ENCODE measurements around the gene PCDH1. TPM values are rescaled to one million over a fixed set of nuclear protein-coding genes. Genes with fewer than 3 reads are reported as not detected.

Gene PCDH1
- total and polyA plus RNA-seq, 2 donors (not counting 3 experiments of a cell fraction or from before 2014, with no cell fraction given): 113 to 136 TPM

DNA sequence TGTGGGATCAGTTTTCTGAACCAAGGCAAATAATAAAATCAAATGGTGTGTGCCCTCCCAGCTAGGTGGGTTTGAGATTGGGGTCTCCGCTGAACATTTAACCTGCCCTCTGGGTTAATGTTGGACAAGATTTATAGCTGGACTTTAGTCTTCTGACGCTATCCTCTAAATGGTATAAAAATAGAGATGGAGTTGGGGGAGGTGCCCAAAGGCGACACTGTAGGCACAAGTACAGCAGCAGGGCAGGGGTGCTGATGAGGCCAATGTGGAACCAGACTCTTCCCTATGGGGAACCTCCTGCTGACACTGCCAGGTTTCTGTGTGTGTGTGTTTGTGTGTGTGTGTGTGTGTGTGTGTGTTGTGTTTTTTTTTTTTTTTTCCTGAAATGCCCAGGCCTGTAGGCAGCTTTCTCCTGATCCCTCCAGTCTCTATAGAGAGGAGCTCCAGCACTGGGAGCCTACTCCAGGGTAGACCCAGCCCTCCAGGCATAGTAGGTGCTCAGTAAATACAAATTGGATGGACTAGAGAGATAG, 37.9 kb downstream of the PCDH1 start:
- H3K36me3 ChIP-seq (ENCODE audit: control insufficient read depth in 2 of 2, extremely low read depth in 1 of 2, insufficient read depth in 2 of 2, low read length in 2 of 2): no peaks in the 10 kb centered on the region
- no peak overlapping the region for H3K4me3 ChIP-seq (replicated peaks in 1 of 3; ENCODE audit: insufficient read depth in 1 of 3, low read depth in 1 of 3, low read length in 3 of 3)
- H3K27me3 ChIP-seq (ENCODE audit: control insufficient read depth in 2 of 2, insufficient read depth in 2 of 2, low read length in 2 of 2): no peaks in the 10 kb centered on the region
- DNase-seq (ENCODE audit: low read depth, low spot score) (no peak), FAIRE-seq (no peak)
- no peak overlapping the region for H2AFZ ChIP-seq (ENCODE audit: low read depth, low read length)
- no peak overlapping the region for H3K4me2 ChIP-seq (ENCODE audit: insufficient read depth, low read length)
- H4K20me1 ChIP-seq (replicated peaks; ENCODE audit: control insufficient read depth, extremely low read depth, insufficient read depth, low read length): no peaks in the 10 kb centered on the region
- H3K4me1 ChIP-seq (ENCODE audit: control insufficient read depth, extremely low read depth, insufficient read depth, low read length): peaks cover 76% of the 10 kb centered on the region
- POLR2A ChIA-PET: no interaction called here
- dilution Hi-C loops (cut with MboI; ENCODE audit: extremely low pct_ligation_motif_present, low sequenced_read_pairs) (no loop called here), intact Hi-C loops (cut with micrococcal nuclease) (no loop called here)
- no peak overlapping the region for H3K27ac ChIP-seq (ENCODE audit: insufficient read depth, low read depth, low read length)
- no peak overlapping the region for H3K9ac ChIP-seq (replicated peaks; ENCODE audit: extremely low read depth, insufficient read depth, low read length)
- CTCF ChIA-PET: interaction anchor here (1.1 to 2.1 kb wide), 7 partner anchors 9 to 148 kb away, joined by 3 to 13 read pairs (median 5); partner anchors contain the start of gene PCDH1
- no peaks in the 10 kb centered on the region for H3K79me2 ChIP-seq (ENCODE audit: control insufficient read depth, insufficient read depth, low read length)
- no peak for TF ChIP-seq EZH2 (IDR thresholded peaks at IDR 0.05; ENCODE audit: borderline replicate concordance, low read depth, low read length, severe bottlenecking)
- no peak for TF ChIP-seq FOS (IDR thresholded peaks at IDR 0.05; ENCODE audit: borderline replicate concordance, insufficient read depth, low read length)
- no peak for TF ChIP-seq GATA2 (IDR thresholded peaks at IDR 0.05; ENCODE audit: insufficient read depth, insufficient read length, low read depth, low read length)
- no peak for TF ChIP-seq JUN (IDR thresholded peaks at IDR 0.05; ENCODE audit: borderline replicate concordance, insufficient read depth, insufficient read length, low read depth)
- H3K9me1 ChIP-seq (replicated peaks; ENCODE audit: control insufficient read depth, extremely low read depth, insufficient read depth, low read length): no peaks in the 10 kb centered on the region
- H3K9me3 ChIP-seq (replicated peaks; ENCODE audit: control insufficient read depth, insufficient read depth, low read length): no peaks in the 10 kb centered on the region
- no TSS peak for BruUV-seq (replicated peaks)

GRCh38 chr5:141839015-141839513, 39.1 kb downstream of the PCDH1 start:
- H3K79me2 ChIP-seq (ENCODE audit: control insufficient read depth, insufficient read depth, low read length): no peaks in the 10 kb centered on the region
- no peak overlapping the region for H3K4me3 ChIP-seq (replicated peaks in 1 of 3; ENCODE audit: insufficient read depth in 1 of 3, low read depth in 1 of 3, low read length in 3 of 3)
- ChIA-PET POLR2A (interaction anchor here (1.0 to 1.4 kb wide), 2 partner anchors 23 to 24 kb away, joined by 4 read pairs; no protein-coding TSS in a partner anchor), CTCF (interaction anchor here (1.2 to 2.1 kb wide), 7 partner anchors 11 to 147 kb away, joined by 4 to 13 read pairs (median 6); partner anchors contain the start of gene PCDH1)
- H3K4me2 ChIP-seq (ENCODE audit: insufficient read depth, low read length): no peak overlapping the region
- intact Hi-C loops (cut with micrococcal nuclease): loop anchor here (1.0 to 5.0 kb wide), 3 partner anchors 10 to 158 kb away; partner anchors contain the start of gene PCDH1
- peak; percentile 57 for FAIRE-seq
- H3K27me3 ChIP-seq (ENCODE audit: control insufficient read depth in 2 of 2, insufficient read depth in 2 of 2, low read length in 2 of 2): no peaks in the 10 kb centered on the region
- peak; percentile 90 for DNase-seq (ENCODE audit: low read depth, low spot score)
- no peaks in the 10 kb centered on the region for H4K20me1 ChIP-seq (replicated peaks; ENCODE audit: control insufficient read depth, extremely low read depth, insufficient read depth, low read length)
- H3K9ac ChIP-seq (replicated peaks; ENCODE audit: extremely low read depth, insufficient read depth, low read length): peak overlapping the region; percentile 12
- H3K9me3 ChIP-seq (replicated peaks; ENCODE audit: control insufficient read depth, insufficient read depth, low read length): no peaks in the 10 kb centered on the region
- no peaks in the 10 kb centered on the region for H3K36me3 ChIP-seq (ENCODE audit: control insufficient read depth in 2 of 2, extremely low read depth in 1 of 2, insufficient read depth in 2 of 2, low read length in 2 of 2)
- dilution Hi-C loops (cut with MboI; ENCODE audit: extremely low pct_ligation_motif_present, low sequenced_read_pairs): no loop called here
- peaks cover 86% of the 10 kb centered on the region for H3K4me1 ChIP-seq (ENCODE audit: control insufficient read depth, extremely low read depth, insufficient read depth, low read length)
- BruUV-seq (replicated peaks): no TSS peak
- H3K27ac ChIP-seq (ENCODE audit: insufficient read depth, low read depth, low read length): peak overlapping the region; percentile 62
- H2AFZ ChIP-seq (ENCODE audit: low read depth, low read length): no peak overlapping the region
- TF ChIP-seq POLR2AphosphoS5 (IDR thresholded peaks at IDR 0.05; ENCODE audit: insufficient read depth, low read depth, low read length): peak; percentile 49
- no peak for TF ChIP-seq MAX (IDR thresholded peaks at IDR 0.05; ENCODE audit: insufficient read depth, insufficient read length)
- TF ChIP-seq JUN (IDR thresholded peaks at IDR 0.05; ENCODE audit: borderline replicate concordance, insufficient read depth, insufficient read length, low read depth): peak; percentile 46
- TF ChIP-seq FOS (IDR thresholded peaks at IDR 0.05; ENCODE audit: borderline replicate concordance, insufficient read depth, low read length): peak; percentile 35
- TF ChIP-seq, protein P1, sequence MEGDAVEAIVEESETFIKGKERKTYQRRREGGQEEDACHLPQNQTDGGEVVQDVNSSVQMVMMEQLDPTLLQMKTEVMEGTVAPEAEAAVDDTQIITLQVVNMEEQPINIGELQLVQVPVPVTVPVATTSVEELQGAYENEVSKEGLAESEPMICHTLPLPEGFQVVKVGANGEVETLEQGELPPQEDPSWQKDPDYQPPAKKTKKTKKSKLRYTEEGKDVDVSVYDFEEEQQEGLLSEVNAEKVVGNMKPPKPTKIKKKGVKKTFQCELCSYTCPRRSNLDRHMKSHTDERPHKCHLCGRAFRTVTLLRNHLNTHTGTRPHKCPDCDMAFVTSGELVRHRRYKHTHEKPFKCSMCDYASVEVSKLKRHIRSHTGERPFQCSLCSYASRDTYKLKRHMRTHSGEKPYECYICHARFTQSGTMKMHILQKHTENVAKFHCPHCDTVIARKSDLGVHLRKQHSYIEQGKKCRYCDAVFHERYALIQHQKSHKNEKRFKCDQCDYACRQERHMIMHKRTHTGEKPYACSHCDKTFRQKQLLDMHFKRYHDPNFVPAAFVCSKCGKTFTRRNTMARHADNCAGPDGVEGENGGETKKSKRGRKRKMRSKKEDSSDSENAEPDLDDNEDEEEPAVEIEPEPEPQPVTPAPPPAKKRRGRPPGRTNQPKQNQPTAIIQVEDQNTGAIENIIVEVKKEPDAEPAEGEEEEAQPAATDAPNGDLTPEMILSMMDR (IDR thresholded peaks at IDR 0.05; ENCODE audit: extremely low read depth in 1 of 2, insufficient read depth in 1 of 2, low read depth in 1 of 2, low read length in 2 of 2): no peak
- TF ChIP-seq POLR2A (IDR thresholded peaks at IDR 0.05; ENCODE audit: low read depth, low read length): no peak
- no peak for TF ChIP-seq EZH2 (IDR thresholded peaks at IDR 0.05; ENCODE audit: borderline replicate concordance, low read depth, low read length, severe bottlenecking)
- H3K9me1 ChIP-seq (replicated peaks; ENCODE audit: control insufficient read depth, extremely low read depth, insufficient read depth, low read length): no peaks in the 10 kb centered on the region
